GM18951 (cell line): ENCODE measurements around the gene CHMP2B.

Experiments
- POLR2A ChIP-seq: IDR thresholded peaks from 4 replicates; pipeline ENCODE4 v1.6.1; 2011; ENCODE audit warnings: mild to moderate bottlenecking; ENCODE audit not compliant: insufficient read length, insufficient read depth; ENCODE audit errors: extremely low read depth
- in situ Hi-C: fragments of 300-500 bp; cut with MboI; formaldehyde crosslinking; loops from one replicate; pipeline ENCODE4 v1.12.0; 2022; ENCODE audit warnings: low sequenced_read_pairs, mixed read lengths, inconsistent platforms; ENCODE audit not compliant: unreplicated experiment

The CHMP2B gene

DNA sequence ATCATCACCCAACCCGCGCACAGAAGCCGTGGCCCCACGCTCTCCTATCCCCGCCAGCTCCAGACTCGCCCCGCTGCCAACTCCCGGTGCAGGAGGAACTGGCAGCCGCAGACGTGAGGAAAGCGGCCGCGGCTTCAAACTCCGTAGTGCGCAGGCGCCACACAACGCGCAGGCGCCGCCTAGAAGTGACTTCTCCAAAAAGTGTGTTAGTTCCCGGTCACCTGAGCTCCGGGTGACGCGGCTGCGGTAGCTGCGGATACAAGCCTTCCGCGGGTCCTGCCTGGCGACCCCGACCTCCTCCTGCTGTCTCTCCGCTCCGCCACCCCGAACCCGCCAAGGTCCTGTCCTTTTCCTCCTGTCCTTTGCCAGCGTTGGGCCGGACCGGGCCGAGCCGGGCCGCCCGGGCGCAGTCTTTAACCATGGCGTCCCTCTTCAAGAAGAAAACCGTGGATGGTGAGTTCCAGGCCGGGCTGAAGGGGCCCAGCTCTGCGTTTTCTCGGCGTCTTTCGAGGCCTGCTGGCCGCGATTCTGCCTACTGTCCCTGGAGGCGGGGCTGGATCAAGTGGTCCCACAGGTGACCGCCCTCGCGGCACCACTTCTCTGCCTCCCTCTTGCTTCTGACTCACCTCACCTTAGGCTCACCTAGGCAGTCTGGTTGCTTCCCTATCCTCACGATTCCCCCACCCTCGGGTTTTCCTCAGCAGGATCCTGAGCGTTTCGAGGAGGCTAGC, at the start of gene CHMP2B:
Gene CHMP2B, plus strand, starts transcription at position 206 of the 731 bp plus-strand sequence. Its CDS starts 214 bp downstream, at position 420.
- TF ChIP-seq POLR2A: peak; percentile 76
- in situ Hi-C loops: no loop called here

- in situ Hi-C loops: no loop called here
- no peak for TF ChIP-seq POLR2A
These were observed 47.5 kb upstream of the CHMP2B start for GRCh38 chr3:87179642-87180041.

- no peak for TF ChIP-seq POLR2A
- in situ Hi-C loops: no loop called here
These were observed 45.6 kb upstream of the CHMP2B start for GRCh38 chr3:87181551-87181950.

DNA sequence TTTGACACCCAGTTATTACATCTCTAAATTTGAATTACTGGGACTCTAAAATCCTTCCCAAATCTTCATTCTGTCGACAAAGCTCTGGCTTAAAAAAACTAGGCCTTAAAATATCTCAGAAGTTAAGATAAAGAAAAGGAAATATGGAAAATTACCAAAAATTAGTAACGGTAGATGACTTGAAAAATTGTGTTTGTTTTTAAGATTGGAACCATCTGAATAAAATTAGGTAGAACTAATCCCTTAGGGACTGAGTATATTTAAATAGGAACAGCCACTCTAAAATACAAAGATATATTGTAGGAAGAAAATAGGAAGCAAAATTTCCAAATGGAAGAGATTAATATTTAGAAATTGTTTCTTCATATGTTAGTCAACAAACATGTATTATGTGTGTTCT, 45.1 kb upstream of the CHMP2B start:
- no peak for TF ChIP-seq POLR2A
- in situ Hi-C loops: no loop called here

GRCh38 chr3:87186608-87187159, 40.4 kb upstream of the CHMP2B start:
- in situ Hi-C loops: no loop called here
- no peak for TF ChIP-seq POLR2A

GRCh38 chr3:87191175-87191574, 35.9 kb upstream of the CHMP2B start:
- TF ChIP-seq POLR2A: no peak
- in situ Hi-C loops: no loop called here

DNA sequence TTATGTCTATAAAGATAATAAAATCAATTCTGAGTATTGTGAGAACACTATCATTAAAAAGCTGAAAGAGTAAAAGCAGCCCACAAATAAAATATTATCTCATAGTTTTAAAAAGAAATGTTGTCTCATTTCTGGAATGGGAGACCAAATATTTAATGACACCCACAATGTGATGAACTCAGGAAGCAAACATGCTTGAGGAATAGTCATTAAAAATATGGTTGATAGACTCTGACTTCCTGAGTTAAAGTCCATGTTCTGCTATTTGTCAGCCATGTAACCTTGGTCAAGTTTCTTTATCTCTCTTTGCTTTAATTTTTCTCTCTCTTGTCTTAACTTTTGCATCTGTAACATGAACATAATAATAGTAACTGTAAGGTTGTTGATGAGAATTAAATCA, 35.5 kb upstream of the CHMP2B start:
- in situ Hi-C loops: no loop called here
- TF ChIP-seq POLR2A: no peak

DNA sequence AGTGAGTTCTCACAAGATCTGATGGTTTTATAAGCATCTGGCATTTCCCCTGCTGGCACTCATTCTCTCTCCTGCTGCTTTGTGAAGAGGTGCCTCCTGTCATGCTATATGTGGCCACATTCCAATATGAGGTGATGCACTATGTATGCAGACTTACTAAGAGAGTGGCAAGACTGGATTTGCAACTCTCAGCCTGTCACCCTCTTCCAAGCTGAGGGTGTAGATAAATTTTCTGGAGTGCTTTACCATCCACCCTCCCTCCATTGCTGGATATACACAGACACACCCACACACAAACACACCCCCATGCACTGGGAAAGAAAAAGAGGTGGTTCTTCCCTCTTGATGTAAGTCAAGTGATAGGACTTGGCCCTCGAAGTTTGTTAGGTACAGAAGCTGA, 30.2 kb upstream of the CHMP2B start:
- no peak for TF ChIP-seq POLR2A
- in situ Hi-C loops: no loop called here

- in situ Hi-C loops: no loop called here
- no peak for TF ChIP-seq POLR2A
These were observed 29.6 kb upstream of the CHMP2B start for GRCh38 chr3:87197531-87197930.

DNA sequence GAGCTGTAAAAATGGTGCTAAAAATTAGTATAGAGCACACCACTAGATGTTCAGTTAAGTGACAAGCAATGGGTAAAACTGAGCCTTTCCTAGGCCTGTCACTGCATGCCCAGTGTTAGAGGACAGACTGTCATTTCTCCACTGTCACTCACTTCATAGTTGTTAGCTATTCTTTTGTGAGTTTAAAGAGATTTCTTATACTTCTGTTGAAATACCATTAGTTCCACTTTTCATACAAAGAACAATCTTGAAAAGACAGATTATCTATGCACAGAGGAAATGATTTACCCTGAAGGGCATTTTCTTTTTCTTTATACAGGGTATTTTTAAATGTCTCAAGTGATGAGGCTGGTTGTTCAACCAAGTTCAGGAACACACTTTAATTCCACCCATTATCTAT, 28.3 kb upstream of the CHMP2B start:
- in situ Hi-C loops: no loop called here

DNA sequence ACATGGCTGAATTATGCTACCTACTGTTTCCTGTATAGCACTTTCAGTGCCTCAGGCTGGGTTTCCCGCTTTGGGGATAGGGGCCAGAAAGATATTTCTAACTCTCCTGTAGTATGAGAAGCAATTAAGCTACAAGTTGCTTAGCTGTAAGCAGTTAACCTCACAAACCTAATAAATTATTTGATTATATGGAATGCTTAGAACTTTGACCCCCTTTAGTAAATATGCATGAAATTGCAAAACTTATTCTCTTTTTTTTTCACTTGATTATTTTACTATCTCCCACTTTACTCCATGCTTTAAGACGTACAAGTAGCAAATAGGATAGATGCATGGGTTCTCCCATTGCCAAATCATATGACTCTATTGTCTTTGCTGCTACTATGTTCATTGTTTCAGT, 27.5 kb upstream of the CHMP2B start:
- TF ChIP-seq POLR2A: no peak
- in situ Hi-C loops: no loop called here

More for the DNA sequence above, 28.3 kb upstream of the CHMP2B start:
- TF ChIP-seq POLR2A: no peak

DNA sequence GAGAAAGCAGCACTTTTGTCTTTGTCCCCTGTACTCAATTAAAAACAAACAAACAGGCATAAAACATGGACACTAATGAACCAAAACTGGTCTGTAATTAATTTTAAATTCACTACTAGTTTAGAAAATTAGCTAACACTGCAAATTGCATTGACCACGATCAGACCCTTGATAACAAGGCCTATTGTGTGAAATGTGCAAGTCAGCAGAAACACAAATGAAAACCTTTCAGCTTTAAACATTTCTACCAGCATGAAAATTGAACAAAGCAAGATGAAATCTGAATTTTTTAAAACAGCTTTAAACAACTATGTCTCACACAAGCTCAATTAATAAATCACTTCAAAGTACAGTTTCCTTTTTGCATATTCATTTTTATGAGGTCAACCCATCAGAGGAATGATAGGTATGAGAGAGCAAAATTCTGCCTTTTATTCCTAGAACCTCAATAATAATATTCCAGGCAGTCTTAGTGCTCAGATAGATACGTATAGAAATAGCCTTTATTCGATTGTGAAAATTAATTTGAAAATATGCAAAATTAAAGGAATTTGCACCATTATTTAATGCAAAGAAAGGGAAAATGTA, 27.0 kb upstream of the CHMP2B start:
- in situ Hi-C loops: no loop called here
- TF ChIP-seq POLR2A: no peak

- TF ChIP-seq POLR2A: no peak
- in situ Hi-C loops: no loop called here
These were observed 25.4 kb upstream of the CHMP2B start for GRCh38 chr3:87201727-87202126.

GRCh38 chr3:87203809-87204208, 23.3 kb upstream of the CHMP2B start:
- in situ Hi-C loops: no loop called here
- TF ChIP-seq POLR2A: no peak
